ENCODE results near the gene SPATA12.

SPATA12 gene, protein sequence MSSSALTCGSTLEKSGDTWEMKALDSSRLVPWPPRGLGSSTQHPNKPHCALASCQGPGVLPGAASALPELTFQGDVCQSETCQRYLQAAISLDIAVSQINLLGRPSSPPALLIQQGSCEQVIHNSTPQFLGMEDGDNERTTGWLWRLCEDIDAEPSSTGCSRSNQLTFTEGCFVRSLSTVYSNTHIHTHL

GRCh38 chr3:57060089-57060821 is at the start of gene SPATA12:
SPATA12 (plus strand) TSS chr3:57060664; CDS start chr3:57073695, 13,031 bp downstream.
- DNase-seq = no peak

- DNase-seq = no peak
These were observed 49.4 kb upstream of the SPATA12 start for GRCh38 chr3:57011022-57011421.

GRCh38 chr3:57012847-57013246 is 47.6 kb upstream of the SPATA12 start:
- DNase-seq = no peak

DNA sequence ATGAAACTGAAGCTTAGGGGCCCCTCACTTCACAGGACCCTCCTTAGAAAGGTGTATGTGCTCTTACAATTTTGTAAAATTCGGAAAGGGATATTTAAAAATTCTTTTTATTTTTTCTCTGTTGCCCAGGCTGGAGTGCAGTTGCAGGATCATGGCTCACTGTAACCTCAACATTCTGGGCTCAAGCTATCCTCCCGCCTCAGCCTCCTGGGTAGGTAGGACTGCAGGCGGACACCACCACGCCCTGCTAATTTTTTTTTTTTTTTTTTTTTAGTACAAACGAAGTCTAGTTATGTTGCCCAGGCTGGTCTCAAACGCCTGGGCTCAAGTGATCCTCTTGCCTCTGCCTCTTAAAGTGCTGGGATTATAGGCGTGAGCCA is 45.1 kb upstream of the SPATA12 start:
- DNase-seq = no peak

GRCh38 chr3:57015912-57016311 is 44.6 kb upstream of the SPATA12 start:
- no peak for DNase-seq

- DNase-seq = no peak
These were observed 43.0 kb upstream of the SPATA12 start for GRCh38 chr3:57017459-57017845.

DNA sequence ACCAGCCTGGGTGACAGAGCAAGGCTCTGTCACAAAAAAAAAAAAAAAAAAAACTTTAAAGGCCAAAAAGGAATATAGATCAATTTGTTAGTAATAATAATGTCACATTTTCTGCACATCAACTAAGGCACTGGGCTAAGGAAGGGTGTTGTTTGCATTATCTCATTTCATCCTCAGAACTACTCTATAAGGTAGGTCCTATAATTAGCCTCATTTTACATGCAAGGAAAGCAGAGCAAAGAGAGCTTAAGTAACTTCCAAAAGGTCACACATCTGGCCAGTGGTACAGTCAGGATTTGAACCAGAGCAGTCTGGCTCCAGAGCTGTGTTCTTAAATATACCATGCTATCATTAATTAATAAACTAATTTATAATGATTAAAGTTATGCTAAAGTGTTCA is 42.2 kb upstream of the SPATA12 start:
- DNase-seq = no peak

GRCh38 chr3:57019057-57019456 is 41.4 kb upstream of the SPATA12 start:
- DNase-seq = no peak

DNA sequence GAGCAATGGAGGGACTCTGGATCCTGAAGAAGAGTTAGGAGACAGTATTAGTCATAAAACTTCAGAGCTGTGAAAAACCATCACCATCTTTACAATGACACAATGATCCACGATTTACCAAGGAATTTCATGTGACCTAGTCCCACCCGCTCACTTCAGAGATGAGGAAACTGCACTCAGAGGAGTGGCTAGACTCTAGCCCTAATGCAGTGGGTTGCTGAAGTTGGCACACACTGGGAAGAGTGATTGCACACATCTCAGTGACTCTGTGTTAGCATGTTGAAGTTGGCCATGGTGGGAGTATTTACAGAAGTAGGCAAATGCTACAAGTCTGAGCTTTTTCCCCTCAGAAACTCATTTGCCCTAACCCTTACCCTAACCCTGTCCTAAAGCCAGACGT is 35.2 kb upstream of the SPATA12 start:
- no peak for DNase-seq

DNA sequence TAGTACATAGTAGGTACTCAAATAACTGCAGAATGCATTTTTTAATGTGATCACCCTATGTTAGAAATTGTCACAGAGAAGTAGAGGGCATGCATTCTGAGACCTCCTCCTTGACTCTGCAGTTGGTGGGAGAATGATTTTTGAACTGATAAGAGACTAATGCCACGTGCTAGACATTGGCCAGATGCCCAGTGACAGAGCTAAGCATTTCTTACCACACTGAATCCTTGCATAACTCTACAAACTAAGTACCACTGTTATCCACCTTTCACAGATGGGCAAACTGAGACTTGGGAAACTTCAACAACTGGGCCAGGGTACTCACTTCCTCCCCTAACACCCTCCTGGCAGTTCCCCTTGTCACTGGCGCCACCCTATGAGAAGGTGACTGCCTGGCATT is 33.5 kb upstream of the SPATA12 start:
- no peak for DNase-seq

- no peak for DNase-seq
These were observed 31.1 kb upstream of the SPATA12 start for GRCh38 chr3:57029383-57029782.

GRCh38 chr3:57029924-57030323 is 30.5 kb upstream of the SPATA12 start:
- DNase-seq = no peak

GRCh38 chr3:57030721-57031120 is 29.7 kb upstream of the SPATA12 start:
- DNase-seq = no peak

DNA sequence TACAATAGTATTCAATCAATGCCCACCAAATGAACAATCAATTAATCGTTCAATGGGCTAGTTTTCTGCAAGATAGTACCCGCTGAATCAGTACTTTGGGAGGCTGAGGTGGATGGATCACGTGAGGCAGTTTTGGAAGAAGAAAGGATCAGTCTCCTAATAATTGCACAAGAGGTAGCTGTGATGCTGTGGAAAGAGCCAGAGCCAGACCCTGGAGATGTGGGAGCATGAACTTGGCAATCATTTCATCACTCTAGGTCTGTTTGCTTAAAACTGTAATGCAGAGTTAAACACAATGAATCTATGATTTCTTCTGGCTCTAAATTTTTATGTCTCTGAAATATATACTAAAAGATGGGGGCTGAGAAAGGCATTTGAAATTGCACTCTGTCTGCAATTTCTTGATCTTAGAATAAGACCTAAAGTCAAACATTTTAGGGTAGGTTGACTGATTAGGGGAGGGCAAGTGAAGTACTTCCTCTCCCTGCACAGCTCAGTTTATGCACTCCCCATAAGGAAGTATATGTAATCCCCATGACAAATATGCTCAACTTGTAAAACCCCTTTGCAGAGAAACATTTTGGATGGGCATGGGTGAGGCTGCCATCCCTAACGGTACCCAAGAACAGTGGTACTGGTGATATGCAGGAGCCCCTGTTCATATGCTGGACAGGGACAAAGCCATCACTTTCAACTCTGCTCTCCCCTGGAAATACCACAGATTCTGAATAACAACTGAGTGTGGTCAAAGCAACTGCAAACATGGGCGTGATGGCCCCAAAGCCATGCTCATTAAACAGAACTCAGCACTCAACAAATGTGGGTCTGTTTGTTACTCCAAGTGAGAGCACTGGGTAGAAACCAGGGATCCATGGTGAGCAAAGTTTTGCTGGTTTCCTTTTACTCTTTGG is 28.6 kb upstream of the SPATA12 start:
- DNase-seq = no peak

DNA sequence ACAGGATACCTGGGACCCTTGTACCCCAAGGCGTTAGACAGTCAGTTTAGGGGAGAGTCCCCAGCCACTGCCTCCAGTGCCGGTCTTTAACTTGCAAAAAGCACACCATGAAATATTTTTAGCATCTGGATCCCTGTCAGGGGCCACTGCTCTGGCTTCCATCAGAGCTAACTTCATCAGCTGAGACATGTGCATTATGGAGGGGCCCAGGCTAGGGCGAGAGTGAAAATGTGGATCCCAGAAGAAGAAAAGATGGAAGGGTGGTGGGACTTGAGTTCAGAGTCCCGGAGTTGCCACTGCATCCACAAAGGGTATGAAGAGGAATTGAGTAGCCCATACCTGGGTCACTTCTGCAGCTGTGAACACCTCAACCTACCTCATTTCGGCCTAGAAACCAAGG is 23.5 kb upstream of the SPATA12 start:
- DNase-seq = no peak

- DNase-seq = no peak
These were observed 21.8 kb upstream of the SPATA12 start for GRCh38 chr3:57038466-57039164.

DNA sequence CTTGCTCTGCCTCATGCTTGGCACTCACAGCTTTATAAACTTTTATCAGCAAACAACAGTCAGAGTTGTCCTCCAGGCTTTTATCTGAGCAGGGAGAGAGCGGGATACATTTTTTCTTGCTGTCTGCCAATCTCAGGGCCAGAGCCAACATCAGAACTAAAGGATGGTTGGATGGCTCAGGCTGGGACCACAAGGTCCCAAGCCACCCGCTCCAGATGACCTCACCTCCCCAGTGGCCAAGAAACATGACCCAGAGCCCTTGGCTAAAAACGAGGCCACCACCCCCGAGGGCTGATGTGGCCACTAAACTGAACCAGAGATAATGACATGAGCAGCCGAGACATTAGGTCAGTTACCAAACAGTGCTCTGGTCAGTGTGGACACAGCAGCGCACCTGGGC is 18.8 kb upstream of the SPATA12 start:
- no peak for DNase-seq

DNA sequence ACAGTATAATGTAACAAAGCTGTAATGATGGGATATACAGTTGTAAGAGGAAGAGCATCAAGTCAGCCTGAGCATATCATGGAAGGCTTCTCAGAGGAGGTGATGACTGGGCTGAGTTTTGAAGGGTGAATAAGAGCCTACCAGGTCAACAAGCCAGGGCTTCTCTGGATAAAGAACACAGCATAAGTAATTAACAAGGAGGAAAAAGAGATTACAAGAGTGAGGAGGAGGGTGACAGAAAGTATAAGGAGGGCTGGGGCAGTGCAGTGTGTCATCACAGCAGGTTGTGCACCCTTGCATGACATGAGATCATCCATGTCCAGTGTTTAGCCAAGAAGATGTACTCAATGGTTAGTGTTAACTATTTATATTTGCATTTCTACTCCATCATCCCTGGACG is 16.9 kb upstream of the SPATA12 start:
- DNase-seq = no peak

DNA sequence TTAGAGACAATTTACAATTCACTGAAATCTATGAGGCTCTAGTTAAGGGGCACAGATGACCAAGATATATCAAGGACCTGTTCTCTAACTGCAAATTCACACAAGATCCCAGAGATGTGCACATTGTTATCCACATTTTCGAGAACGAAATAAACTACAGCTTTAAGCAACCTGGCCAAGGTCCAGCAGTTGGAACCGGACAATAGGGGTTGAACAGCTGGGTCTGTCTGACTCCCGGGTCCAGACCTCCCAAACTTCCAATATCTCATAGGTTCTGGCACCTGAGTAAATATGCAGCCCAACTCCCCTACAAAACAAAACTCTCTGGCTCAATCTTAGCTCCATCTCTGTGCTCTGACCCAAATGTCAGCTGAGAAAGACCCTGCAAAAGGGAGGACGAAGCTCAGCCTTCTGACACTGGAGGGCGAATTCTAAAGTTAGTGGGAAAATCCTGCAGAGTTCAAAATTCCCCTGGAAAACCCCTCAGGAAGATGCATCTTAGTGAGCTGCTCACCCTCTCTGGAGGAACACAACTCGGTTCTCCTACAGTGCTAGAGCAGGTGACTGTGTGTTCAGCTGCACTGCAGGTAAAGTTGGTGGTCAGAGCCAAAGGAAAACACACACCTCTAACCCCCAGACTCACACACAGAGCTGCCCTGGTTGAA is 14.2 kb upstream of the SPATA12 start:
- no peak for DNase-seq

GRCh38 chr3:57048052-57048671 is 12.3 kb upstream of the SPATA12 start:
- no peak for DNase-seq

- DNase-seq = no peak
These were observed 11.7 kb upstream of the SPATA12 start for GRCh38 chr3:57048728-57049127.

GRCh38 chr3:57052662-57053061 is 7.8 kb upstream of the SPATA12 start:
- no peak for DNase-seq

Data from activated CD8-positive, alpha-beta memory T cell treated with anti-CD3 and anti-CD28 coated beads for 24 hours (primary cell).